Fibroblast of lung (primary cell): ENCODE data around the gene KIF5A.

Source experiments
- CTCF ChIP-seq, 2 donors: IDR thresholded peaks in 1 of 2; conservative IDR thresholded peaks in 1 of 2; 1 replicate in 1 of 2; 2 replicates in 1 of 2; pipeline ENCODE4 v1.5.1; 2011 to 2012; ENCODE audit warnings: low read length in 2 of 2, control low read depth in 1 of 2, inconsistent platforms in 1 of 2, low read depth in 1 of 2, mild to moderate bottlenecking in 1 of 2
- EZH2 ChIP-seq: IDR thresholded peaks from 2 replicates; pipeline ENCODE4 v1.5.1; 2012; ENCODE audit warnings: low read length, control low read depth, mild to moderate bottlenecking; ENCODE audit errors: missing control alignments

DNA sequence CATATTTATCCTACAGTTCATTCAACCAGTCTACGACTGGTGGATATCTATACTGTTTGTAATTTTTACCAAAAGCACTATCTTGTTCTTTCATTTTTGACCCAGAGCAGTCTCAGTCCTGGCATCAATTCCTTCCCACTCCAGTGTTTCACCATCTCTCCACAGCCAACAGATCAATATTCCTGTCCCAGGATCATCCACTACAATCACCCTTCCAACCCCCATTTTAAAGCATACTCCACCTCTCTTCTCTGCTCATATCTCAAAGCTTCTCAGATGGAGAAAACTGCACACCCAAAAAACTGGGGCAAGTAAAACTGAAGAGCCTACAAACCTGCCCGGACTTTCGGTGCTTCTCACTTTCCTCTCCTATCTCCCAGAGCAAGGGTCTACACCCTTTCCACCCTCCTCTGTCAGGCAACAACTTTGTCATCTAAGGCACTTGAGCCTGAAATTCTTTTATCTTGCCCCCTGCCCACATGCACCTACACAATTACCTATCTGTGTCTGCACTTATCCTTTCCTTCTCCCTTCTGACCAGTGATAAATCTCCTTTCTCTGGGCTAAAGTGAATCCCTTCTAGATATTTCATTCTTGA is 37.1 kb downstream of the KIF5A start:
- no peak for TF ChIP-seq CTCF (conservative IDR thresholded peaks at IDR 0.05 in 1 of 2, IDR thresholded peaks at IDR 0.05 in 1 of 2; ENCODE audit: low read depth in 1 of 2, low read length in 2 of 2)
- TF ChIP-seq EZH2 = no peak
